Measurements from ENCODE around the gene HIPK4. TPM values are rescaled to one million over a fixed set of nuclear protein-coding genes. Genes with fewer than 3 reads are reported as not detected.

The HIPK4 gene
- total and polyA plus RNA-seq, 2 of the 8 experiments (the other 6 are each of a cell fraction or from before 2014, with no cell fraction given) = 0.15 to 0.57 TPM

GRCh38 chr19:40423938-40424337 is 34.0 kb upstream of the HIPK4 start:
- Histone ChIP-seq H3K4me3 (ENCODE audit: extremely low read depth in 1 of 4, insufficient read depth in 2 of 4, low read depth in 3 of 4, low read length in 4 of 4) (0 out of 8 replicates have a peak overlapping the region, but pooled peaks of 1 of the 4 experiments have one; percentile 77), H3K23me2 (ENCODE audit: low read depth, low read length) (peaks cover 12% of the 10 kb centered on the region), H2BK120ac (replicated peaks; ENCODE audit: low read depth, low read length) (no peak overlapping the region), H3K36me3 (ENCODE audit: control insufficient read depth in 2 of 4, insufficient read depth in 4 of 4, low read length in 3 of 4) (peaks cover 0 to 2% (median 0%) of the 10 kb centered on the region in 4 experiments; a peak in 2 of 8 replicates), H3K23ac (ENCODE audit: insufficient read length) (no peak overlapping the region), H4K5ac (ENCODE audit: insufficient read length, low read depth, low read length) (no peak overlapping the region), H2BK5ac (ENCODE audit: low read depth, low read length) (no peak overlapping the region), H2BK15ac (ENCODE audit: low read length) (no peak overlapping the region), H3K4me1 (replicated peaks in 1 of 4; ENCODE audit: control insufficient read depth in 3 of 4, insufficient read depth in 4 of 4, low read length in 3 of 4) (peaks cover 0 to 6% (median 4%) of the 10 kb centered on the region in 4 experiments; a peak in 3 of 7 replicates), H3K27me3 (replicated peaks in 1 of 4; ENCODE audit: control insufficient read depth in 3 of 4, extremely low read depth in 1 of 4, insufficient read depth in 3 of 4, low read length in 3 of 4) (no peaks in the 10 kb centered on the region; a peak in 1 of 7 replicates), H2BK20ac (ENCODE audit: low read length) (no peak overlapping the region), H4K20me1 (replicated peaks in 1 of 2; ENCODE audit: control insufficient read depth in 1 of 2, insufficient read depth in 2 of 2, low read length in 2 of 2) (no peaks in the 10 kb centered on the region), H2AFZ (ENCODE audit: low read length) (no peak overlapping the region), H3K18ac (ENCODE audit: extremely low read depth, low read length) (no peak overlapping the region), H3K27ac (ENCODE audit: low read depth, low read length) (no peak overlapping the region), H3K4me2 (ENCODE audit: insufficient read depth in 1 of 2, low read depth in 2 of 2, low read length in 2 of 2) (peak overlapping the region in 1 of 2 experiments; percentile 95; a peak in 2 of 4 replicates), H3K14ac (ENCODE audit: insufficient read length) (no peak overlapping the region), H3K56ac (replicated peaks; ENCODE audit: insufficient read length, low read depth, low read length) (no peak overlapping the region), H4K91ac (replicated peaks; ENCODE audit: insufficient read length, low read length) (no peak overlapping the region), H2BK12ac (ENCODE audit: low read depth, low read length) (no peak overlapping the region), H3K9me3 (ENCODE audit: insufficient read depth in 2 of 2, low read depth in 1 of 2, low read length in 1 of 2) (no peaks in the 10 kb centered on the region), H2AK5ac (ENCODE audit: low read depth, low read length) (no peak overlapping the region), H3K79me1 (ENCODE audit: low read depth, low read length) (no peaks in the 10 kb centered on the region; the same call in 1 of the 2 replicates), H3K79me2 (ENCODE audit: control insufficient read depth in 1 of 2, insufficient read depth in 2 of 2, low read length in 2 of 2) (no peaks in the 10 kb centered on the region), H3K4ac (replicated peaks; ENCODE audit: insufficient read length, low read depth, low read length) (no peak overlapping the region), H4K8ac (ENCODE audit: extremely low read depth, insufficient read depth, low read length) (no peak overlapping the region), H3K9ac (replicated peaks in 1 of 4; ENCODE audit: extremely low read depth in 1 of 4, low read depth in 3 of 4, low read length in 3 of 4) (no peak overlapping the region)
- no peak for DNase-seq (ENCODE audit: low read depth in 1 of 2, low spot score in 2 of 2)
- FAIRE-seq = no peak
- ChIA-PET POLR2A (ENCODE audit: partially characterized antibody) (interaction anchor here (0.7 to 3.1 kb wide), 5 partner anchors 9 to 373 kb away, joined by 3 to 20 read pairs (median 3); partner anchors contain the start of genes PRX and SERTAD3), CTCF (ENCODE audit: partially characterized antibody) (interaction anchor here (1.3 to 3.3 kb wide), 7 partner anchors 9 to 118 kb away, joined by 4 to 16 read pairs (median 8); partner anchors contain the start of gene SERTAD3)
- 96% methylated on average over 6 of the region's 6 CpGs; no CpG with 5 or more reads in 1 of the 2 experiments for WGBS, 2 experiments (ENCODE audit: extremely low coverage in 1 of 2, insufficient coverage in 1 of 2, insufficient read length in 1 of 2, insufficient replicate concordance in 2 of 2, low coverage in 1 of 2, low lambda C conversion rate in 2 of 2, missing lambda C conversion rate in 1 of 2)
- TF ChIP-seq BRCA1 (IDR thresholded peaks at IDR 0.05; ENCODE audit: low read depth, low read length) (no peak), SIN3A (conservative IDR thresholded peaks at IDR 0.05 in 1 of 2, IDR thresholded peaks at IDR 0.05 in 1 of 2; ENCODE audit: low read depth in 1 of 2, low read length in 2 of 2) (no peak), SP4 (IDR thresholded peaks at IDR 0.05; ENCODE audit: low read length) (no peak), TCF12 (IDR thresholded peaks at IDR 0.05; ENCODE audit: low read depth, low read length) (no peak), CHD2 (IDR thresholded peaks at IDR 0.05; ENCODE audit: low read length) (no peak), SP2 (IDR thresholded peaks at IDR 0.05; ENCODE audit: low read length) (no peak), SRF (IDR thresholded peaks at IDR 0.05; ENCODE audit: low read depth, low read length) (no peak), USF2 (IDR thresholded peaks at IDR 0.05; ENCODE audit: low read length) (no peak), TAF7 (optimal IDR thresholded peaks at IDR 0.05; ENCODE audit: borderline replicate concordance, low read depth, low read length) (no peak), SP1 (IDR thresholded peaks at IDR 0.05; ENCODE audit: low read depth, low read length) (no peak), SIX5 (IDR thresholded peaks at IDR 0.05; ENCODE audit: low read depth, low read length) (no peak), KDM4A (IDR thresholded peaks at IDR 0.05; ENCODE audit: low read depth, low read length, severe bottlenecking) (no peak)

Data from H1 (cell line).